Fibroblast of lung (primary cell): Measurements from ENCODE around the gene SEC14L5.

Experiments used
- EZH2 ChIP-seq: IDR thresholded peaks from 2 replicates; pipeline ENCODE4 v1.5.1; 2012; ENCODE audit warnings: low read length, control low read depth, mild to moderate bottlenecking; ENCODE audit errors: missing control alignments
- TF ChIP-seq, protein P1 (sequence below), 2 donors: IDR thresholded peaks in 1 of 2; conservative IDR thresholded peaks in 1 of 2; 1 replicate in 1 of 2; 2 replicates in 1 of 2; pipeline ENCODE4 v1.5.1; 2011 to 2012; ENCODE audit warnings: low read length in 2 of 2, control low read depth in 1 of 2, inconsistent platforms in 1 of 2, low read depth in 1 of 2, mild to moderate bottlenecking in 1 of 2

DNA sequence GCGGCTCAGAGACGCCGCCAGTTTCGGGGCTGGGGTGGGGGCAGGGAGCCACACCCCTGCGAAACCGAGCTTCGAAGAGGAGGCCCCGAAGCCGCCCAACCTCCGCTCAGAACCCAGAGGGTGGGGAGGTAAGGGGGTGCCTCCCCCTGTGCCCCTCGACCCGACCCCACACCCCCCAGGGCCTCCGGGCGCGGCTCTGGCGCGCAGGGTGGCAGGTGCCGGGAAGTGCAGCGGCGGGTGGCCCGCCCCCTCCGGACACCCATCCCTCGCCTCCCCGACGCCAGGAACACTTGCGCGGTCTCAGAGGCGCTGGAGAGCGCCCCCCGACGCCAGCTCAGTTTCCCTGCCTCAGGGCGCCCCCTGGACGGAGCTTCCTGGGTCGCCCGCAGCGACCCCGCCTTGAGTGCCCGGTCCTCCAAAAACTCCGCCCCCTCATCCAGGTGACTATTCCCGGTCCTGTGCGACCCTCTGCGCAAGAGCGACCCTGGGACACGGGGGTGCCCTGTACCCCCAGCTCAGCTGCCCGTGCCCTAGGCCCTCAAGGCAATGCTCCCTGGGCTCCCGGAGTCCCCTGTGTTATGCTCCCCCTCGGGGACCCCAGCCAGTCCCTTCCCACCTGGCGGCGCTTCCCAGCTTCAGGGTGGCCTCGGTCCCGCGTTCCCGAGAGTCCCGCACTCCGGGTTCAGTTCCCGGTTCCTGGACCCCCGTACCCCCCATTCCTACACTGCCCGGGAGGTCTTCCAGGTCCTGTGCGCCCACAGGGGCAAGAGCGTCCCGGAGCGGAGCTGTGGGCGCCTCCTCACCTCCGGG lies 21.7 kb upstream of the SEC14L5 start:
- TF ChIP-seq, protein P1, sequence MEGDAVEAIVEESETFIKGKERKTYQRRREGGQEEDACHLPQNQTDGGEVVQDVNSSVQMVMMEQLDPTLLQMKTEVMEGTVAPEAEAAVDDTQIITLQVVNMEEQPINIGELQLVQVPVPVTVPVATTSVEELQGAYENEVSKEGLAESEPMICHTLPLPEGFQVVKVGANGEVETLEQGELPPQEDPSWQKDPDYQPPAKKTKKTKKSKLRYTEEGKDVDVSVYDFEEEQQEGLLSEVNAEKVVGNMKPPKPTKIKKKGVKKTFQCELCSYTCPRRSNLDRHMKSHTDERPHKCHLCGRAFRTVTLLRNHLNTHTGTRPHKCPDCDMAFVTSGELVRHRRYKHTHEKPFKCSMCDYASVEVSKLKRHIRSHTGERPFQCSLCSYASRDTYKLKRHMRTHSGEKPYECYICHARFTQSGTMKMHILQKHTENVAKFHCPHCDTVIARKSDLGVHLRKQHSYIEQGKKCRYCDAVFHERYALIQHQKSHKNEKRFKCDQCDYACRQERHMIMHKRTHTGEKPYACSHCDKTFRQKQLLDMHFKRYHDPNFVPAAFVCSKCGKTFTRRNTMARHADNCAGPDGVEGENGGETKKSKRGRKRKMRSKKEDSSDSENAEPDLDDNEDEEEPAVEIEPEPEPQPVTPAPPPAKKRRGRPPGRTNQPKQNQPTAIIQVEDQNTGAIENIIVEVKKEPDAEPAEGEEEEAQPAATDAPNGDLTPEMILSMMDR (conservative IDR thresholded peaks at IDR 0.05 in 1 of 2, IDR thresholded peaks at IDR 0.05 in 1 of 2; ENCODE audit: low read depth in 1 of 2, low read length in 2 of 2) = peak; percentile 20 to 29
- peak; percentile 69 for TF ChIP-seq EZH2
